GM10847 (cell line): Measurements from ENCODE around the gene CNTN5.

Experiments
- POLR2A ChIP-seq: IDR thresholded peaks from 2 replicates; pipeline ENCODE4 v1.6.1; 2011; ENCODE audit not compliant: insufficient read length; ENCODE audit errors: extremely low read depth

The CNTN5 gene

GRCh38 chr11:99383648-99384245 lies 363.0 kb downstream of the CNTN5 start:
- no peak for TF ChIP-seq POLR2A

DNA sequence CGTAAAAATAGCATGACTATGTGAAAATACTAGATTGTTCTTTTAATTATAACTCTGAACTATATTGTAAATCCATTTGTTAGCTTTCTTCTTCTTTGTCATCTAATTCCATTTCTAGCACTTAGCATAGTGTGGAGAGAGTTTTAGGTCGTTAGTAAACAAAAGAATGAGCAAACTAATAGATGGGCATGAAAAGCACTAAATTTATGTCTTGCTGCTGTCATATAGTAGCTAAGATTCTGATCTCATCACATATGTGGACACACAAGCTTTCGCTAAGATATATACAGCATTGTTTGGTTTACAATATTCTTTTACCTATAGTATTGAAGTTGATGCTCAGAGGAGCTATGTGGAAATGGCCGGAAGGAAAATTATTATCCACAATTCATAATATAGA lies 370.5 kb downstream of the CNTN5 start:
- TF ChIP-seq POLR2A: no peak

DNA sequence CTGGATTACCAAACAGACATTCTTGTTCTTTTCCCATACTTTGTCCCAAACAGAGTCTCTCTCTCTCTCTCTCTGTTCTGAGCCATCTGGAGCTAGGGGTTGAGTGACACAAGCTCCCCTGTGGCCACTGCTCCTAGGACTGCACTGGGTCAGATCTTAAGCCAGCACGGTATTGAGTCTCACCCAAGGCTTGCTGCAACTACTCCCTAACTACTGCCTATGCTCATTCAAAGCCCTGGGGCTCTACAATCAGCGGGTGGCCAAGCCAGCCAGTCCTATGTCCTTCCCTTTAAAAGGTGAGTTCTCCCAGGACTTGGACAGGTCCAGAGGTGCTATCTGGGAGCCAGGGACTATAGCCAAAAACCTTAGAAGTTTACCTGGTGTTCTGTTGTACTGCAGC lies 385.6 kb downstream of the CNTN5 start:
- no peak for TF ChIP-seq POLR2A

- no peak for TF ChIP-seq POLR2A
Measured at GRCh38 chr11:99410636-99411035, 389.9 kb downstream of the CNTN5 start.

- TF ChIP-seq POLR2A: no peak
Measured at GRCh38 chr11:99418927-99419720, 398.4 kb downstream of the CNTN5 start.

GRCh38 chr11:99419991-99420390 lies 399.2 kb downstream of the CNTN5 start:
- no peak for TF ChIP-seq POLR2A

GRCh38 chr11:99422581-99423427 lies 402.1 kb downstream of the CNTN5 start:
- TF ChIP-seq POLR2A: no peak

GRCh38 chr11:99423428-99423983 lies 402.8 kb downstream of the CNTN5 start:
- no peak for TF ChIP-seq POLR2A

DNA sequence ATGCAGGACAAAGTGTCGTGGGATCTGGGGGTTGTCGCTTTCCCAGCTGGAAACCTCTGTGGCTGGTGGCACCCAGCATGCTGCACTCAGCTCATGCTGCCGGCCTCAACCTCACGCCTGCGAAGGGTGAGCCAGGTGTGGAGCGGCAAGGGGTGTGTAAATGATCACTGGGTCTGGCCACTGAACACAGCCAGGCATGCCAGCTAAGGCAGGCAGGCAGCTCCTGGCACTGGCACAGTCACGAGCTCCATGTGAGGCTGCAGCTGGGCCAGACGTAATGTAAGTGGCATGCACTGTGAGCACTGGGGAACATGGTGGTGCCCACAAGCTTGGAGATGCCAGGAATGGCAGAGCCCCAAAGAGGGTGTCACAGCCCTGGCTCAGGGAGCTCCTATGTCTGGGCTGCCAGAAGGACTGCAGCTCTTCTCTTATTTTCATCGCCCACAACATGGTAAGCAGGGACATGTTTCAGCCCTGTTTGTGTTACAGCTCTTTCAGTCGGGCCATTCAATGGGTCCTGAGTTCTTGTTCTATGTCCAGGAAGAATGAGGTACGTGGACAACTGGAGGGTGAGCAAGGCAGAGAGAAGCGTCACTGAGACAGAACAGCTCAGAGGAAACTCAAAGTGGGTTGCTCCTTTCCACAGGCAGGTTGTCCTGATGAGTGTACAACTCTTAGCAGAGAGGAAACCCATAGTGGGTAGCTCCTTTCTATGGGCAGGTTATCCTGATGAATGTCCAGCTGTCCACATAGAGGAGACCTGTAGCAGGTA lies 403.8 kb downstream of the CNTN5 start:
- no peak for TF ChIP-seq POLR2A

- TF ChIP-seq POLR2A: no peak
Measured at GRCh38 chr11:99425596-99425995, 404.8 kb downstream of the CNTN5 start.

DNA sequence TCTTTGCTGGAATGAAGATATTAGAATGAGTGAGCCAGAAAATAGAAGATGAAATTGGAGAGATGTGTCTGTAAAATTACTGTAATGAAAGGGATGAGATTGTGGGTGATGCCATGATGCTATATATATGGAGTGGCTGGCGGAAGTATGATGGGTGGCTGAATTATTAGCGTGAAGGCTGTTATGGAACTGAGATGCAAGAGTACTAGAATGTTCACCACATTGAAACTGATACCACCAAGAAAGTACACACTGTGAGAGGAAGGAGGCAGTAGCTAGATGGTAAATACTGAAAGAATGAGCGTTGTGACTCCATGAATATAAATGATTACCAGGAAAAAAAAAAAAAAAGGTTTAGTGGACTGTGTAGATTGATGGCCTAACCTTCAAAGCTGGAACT lies 411.9 kb downstream of the CNTN5 start:
- no peak for TF ChIP-seq POLR2A

GRCh38 chr11:99443276-99443675 lies 422.5 kb downstream of the CNTN5 start:
- TF ChIP-seq POLR2A: no peak

GRCh38 chr11:99446400-99446799 lies 425.7 kb downstream of the CNTN5 start:
- TF ChIP-seq POLR2A: no peak

GRCh38 chr11:99449345-99449744 lies 428.6 kb downstream of the CNTN5 start:
- TF ChIP-seq POLR2A: no peak

DNA sequence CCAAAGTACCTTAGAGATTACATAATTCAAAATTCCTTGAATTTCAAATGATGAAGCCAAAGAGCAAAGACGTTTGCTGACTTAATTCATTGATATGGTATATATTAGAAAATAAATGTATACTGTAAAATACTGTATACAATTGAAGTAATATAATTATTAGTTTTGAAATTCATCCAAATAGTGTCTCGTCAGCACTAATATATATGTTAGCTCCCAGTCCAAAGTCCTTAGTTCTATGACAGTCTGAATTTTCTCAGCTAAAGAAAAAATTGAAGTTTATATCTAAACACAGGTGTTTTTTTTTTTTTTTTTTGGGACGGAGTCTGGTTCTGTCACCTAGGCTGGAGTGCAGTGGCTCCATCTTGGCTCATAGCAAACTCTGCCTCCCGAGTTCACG lies 431.3 kb downstream of the CNTN5 start:
- TF ChIP-seq POLR2A: no peak
